ENCODE measurements around the gene MAEL.
"Not testable (repeated sequence)": the region's sequence is repeated elsewhere in the genome, so short reads cannot be mapped to it uniquely, and the experiment has no call there.

Gene MAEL

DNA sequence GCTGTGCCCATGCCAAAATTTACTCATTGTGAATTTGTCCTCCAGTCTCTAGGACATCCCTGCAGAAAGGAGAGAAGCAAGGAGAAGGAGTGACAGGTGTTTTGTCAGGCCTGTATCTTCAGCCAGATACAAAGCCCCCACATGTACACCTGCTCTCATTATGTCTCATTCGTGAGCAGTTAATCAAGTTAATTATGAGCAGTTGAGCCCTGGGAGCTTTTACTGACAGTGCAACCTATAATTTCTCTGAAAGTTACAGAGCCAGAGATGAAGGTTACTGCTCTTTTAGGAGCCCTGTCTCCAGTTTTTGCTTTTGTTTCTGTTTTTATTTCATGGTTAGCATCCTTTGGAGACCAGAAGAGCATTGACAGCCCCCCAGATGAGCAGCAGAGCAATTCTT, 8.7 kb upstream of the MAEL start:
- DNase-seq: no peak

GRCh38 chr1:166980818-166981217, 8.3 kb upstream of the MAEL start:
- DNase-seq: no peak

DNA sequence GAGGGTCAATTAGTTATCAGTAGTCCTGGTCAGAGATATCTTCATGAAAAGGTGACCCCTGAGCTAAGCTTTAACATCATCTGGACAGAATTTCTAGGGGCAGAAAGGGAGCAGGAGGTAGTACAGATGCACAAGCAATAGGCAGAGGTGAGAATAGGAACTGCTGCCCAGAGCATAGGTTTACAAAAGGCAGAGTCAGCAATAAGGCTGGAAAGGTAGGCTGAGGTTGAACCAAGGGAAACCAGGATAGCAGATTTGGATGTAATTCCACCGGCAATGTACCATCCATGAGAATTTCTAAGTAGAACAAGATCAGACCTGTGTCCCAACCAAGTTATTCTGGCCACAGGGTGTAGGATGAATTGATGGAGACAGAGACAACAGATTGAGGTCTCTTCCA, 7.5 kb upstream of the MAEL start:
- no peak for DNase-seq

GRCh38 chr1:166999075-166999474, 10.0 kb downstream of the MAEL start:
- no peak for DNase-seq

DNA sequence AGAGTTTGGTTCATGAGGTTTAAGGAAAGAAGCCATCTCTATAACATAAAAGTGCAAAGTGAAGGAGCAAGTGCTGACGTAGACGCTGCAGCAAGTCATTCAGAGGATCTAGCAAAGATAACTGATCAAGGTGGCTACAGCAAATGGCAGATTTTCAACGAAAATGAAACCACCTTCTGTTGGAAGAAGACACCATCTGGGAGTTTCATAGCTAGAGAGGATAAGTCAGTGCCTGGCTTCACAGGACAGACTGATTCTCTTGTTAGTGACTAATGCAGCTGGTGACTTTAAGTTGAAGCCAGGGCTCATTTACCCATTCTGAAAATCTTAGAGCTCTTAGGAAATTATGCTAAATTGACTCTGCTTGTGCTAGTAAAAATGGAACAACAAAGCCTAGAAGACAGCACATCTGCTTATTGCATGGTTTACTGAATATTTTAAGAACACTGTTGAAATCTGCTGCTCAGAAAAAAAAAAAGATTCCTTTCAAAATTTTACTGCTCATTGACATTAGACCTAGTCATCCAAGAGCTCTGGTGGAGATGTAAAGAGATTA, 10.5 kb downstream of the MAEL start:
- no peak for DNase-seq

DNA sequence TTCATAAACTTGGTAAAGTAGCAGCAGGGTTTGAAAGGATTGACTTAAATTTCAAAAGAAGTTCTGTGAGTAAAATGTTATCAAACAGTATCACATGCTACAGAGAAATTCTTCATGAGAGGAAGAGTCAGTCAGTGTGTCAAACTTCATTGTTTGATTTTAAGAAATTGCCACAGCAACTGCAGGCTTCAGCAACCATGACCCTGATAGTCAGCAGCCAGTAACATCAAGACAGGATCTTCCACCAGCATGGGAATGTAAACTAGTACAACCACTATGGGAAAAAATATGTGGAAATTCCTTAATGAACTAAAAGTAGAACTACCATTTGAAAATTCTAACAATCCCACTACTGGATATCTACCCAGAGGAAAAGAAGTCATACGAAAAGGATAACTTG, 11.5 kb downstream of the MAEL start:
- no peak for DNase-seq

- DNase-seq: no peak
Observed at GRCh38 chr1:167002354-167002753, 13.3 kb downstream of the MAEL start.

GRCh38 chr1:167003711-167004110, 14.6 kb downstream of the MAEL start:
- no peak for DNase-seq

DNA sequence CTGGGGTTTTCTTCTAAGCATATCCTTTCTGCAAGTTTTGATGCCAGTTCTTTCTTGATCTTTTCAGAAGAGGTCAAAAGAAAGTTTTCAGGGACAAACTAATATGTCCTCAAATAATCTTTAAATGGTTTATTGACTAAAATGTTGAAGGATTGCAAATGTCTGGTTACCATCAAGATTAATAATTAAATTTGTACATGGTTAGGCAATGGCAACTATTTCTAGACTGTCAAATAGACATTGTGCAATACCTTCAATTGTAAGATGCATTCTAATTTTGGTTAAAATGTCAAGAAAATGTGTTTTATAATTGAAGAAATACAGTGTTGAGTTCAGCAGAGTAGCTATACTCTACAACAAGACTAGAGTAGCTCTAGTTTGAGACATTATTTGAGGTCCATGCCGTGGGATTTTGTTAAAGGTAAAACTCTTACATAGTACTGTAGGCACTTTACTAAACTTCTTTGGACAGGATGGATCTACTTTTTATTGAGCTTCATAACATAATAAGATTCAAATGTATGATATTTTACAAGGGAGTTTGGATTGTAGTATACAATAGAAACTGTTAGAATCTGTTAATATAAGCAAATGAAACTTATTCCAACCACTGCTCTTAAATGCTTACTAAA, 22.6 kb downstream of the MAEL start:
- no peak for DNase-seq

- DNase-seq: no peak
Observed at GRCh38 chr1:167012570-167012969, 23.5 kb downstream of the MAEL start.

GRCh38 chr1:167013108-167013929, 24.2 kb downstream of the MAEL start:
- DNase-seq: no peak

DNA sequence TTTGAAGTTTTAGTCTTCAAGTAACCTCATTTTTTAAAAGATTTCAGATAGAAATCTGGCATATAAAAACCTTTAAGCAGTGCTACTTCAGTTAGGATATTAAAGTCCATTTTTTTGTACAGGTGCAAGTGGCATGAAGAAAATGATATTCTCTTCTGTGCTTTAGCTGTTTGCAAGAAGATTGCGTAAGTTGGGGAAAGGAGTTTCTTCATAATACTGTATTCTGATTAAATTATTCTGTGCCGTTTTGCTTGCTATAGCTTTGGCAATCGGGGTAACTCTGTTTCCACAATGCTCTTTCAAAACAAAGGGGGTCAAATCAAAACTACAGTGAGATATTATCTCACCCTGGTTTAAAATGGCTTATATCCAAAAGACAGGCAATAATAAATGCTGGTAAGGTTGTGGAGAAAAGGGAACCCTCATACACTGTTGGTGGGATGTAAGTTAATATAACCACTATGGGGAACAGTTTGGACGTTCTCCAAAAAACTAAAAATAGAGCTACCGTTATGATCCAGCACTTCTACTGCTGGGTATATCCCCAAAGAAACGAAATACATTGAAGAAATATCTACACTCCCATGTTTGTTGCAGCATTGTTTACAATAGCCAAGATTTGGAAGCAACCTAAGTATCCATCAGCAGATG, 27.1 kb downstream of the MAEL start:
- peak; percentile 55 for DNase-seq

- DNase-seq: no peak
Observed at GRCh38 chr1:167022384-167022783, 33.3 kb downstream of the MAEL start.

DNA sequence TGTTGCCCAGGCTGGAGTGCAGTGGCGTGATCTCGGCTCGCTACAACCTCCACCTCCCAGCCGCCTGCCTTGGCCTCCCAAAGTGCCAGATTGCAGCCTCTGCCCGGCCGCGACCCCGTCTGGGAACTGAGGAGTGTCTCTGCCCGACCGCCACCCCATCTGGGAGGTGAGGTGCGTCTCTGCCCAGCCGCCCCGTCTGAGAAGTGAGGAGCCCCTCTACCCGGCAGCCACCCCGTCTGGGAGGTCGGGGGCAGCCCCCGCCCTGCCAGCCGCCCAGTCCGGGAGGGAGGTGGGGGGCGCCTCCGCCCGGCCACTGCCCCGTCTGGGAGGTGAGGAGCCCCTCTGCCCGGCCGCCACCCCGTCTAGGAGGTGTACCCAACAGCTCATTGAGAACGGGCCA, 40.5 kb downstream of the MAEL start:
- DNase-seq: not testable (repeated sequence)

DNA sequence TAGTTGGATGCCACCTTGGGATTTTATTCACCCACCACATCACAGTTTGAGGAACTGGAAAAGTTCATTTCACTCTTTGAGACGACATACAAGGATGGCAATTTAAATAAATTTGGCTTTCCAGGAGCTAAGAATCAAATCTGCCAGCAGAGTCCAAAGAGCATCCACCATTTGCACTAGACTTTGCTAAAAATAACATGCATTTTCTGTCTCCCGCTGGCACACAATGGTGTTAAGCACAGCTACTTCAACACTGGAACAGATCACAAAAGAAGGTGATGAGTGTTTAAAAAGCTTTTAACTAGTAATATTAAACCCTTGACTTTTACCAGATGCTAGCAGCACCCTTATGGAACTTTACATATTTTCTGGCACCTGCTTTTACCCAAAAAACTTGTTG, 44.6 kb downstream of the MAEL start:
- no peak for DNase-seq

GRCh38 chr1:167043752-167044488, 54.8 kb downstream of the MAEL start:
- DNase-seq: peak; percentile 82

DNA sequence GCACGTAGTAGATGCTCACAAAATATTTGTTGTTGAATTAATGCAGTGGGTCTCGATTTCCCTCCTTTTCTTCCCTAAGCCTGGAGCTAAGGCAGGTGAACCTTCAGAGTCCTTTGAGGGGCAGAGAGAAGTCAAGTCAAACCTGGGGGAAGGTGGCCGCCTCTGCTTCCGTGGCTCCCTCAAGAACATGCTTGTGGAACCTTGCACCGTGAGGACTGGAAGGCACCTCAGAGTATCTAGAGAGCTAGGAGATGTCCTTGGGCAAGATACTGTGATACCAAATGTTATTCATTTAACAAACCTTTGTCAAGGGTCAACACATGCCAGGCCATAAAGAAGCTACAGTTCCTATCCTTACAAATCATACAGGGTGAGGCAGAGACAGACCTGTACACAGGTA, 62.8 kb downstream of the MAEL start:
- no peak for DNase-seq

DNA sequence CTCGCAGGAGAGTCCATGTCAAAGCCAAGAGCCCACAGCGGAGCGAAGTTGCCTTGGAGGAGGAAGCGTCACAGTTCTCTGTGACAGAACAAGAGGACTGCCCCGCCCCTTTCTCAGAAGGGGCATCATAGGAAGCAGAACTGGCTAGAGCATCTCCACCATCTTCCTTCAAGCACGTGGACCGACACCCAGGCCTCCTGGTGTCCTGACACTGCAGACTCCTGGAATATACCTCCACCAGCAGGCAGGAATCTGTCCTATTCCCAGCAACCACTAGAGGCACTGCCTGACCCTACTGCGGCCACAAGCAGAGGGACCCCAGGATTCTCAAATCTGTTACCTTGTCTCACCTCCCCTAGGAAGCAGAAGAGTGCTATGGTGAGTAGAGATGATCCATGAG, 63.3 kb downstream of the MAEL start:
- DNase-seq: peak; percentile 20

GRCh38 chr1:167054531-167054930, 65.5 kb downstream of the MAEL start:
- DNase-seq: no peak

DNA sequence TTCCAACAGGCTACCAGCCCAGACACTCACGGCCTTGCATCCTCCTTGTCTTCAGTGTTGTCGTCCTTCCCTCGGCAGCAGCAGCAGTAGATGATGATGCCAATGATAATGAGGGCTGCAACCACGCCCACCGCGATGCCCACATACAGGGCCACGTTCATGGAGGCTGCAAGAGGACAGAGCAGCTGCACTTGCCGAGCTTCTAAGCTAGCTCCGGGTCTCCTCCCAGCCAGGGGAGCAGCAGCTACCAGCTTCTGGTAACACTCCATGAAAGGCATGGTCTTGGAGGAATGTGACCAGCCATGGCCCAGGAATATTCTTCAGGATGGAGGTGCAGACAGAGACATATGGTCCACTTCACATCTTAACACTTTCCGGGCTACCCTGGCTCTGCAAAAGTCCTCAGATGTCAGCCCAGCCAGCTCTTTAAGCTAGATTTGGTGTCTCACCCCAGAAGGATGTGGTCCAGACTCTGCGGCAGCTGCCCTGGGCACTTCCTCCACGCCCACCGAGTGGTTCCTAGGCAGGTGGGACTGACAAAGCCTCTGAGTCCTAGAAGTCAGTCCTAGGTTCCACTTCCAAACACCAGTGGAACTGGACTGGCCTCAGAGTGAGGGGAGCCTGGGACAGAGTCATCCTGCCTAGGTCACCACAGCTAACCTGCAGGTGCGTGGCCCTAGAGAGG, 66.0 kb downstream of the MAEL start:
- no peak for DNase-seq

DNA sequence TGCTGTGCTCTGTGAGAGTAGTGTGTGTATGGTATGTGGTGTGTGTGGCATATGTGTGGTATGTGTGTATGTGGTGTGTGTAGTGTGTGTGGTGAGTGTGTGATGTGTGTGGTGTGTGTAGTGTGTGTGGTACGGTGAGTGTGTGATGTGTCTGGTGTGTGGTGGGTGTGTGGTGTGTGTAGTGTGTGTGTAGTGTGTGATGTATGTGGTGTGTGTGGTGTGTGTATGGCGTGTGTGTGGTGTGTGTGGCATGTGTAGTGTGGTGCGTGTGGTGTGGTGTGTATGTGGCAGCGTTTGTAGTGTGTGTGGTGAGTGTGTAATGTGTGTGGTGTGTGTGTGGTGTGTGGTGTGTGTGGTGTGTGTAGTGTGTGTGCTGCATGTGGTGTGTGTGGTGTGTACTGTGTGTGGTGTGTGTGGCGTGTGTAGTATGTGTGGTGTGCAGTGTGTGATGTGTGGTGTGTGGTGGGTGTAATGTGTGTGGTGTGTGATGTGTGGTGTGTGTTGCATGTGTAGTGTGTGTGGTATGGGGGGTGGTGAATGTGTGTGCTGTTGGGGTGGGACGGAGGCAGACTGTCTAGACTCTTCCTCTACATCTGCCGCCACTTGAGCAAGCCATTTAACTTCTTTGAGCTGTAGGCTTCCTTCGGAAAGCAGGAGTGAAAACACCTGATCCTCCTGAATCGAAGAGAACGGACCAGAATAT, 67.6 kb downstream of the MAEL start:
- DNase-seq: peak; percentile 41

GRCh38 chr1:167057241-167057688, 68.2 kb downstream of the MAEL start:
- peak; percentile 84 for DNase-seq

Data from hematopoietic multipotent progenitor cell treated with erythropoietin and hydrocortisone succinate and interleukin-3 and kit ligand, for 4 days (in vitro differentiated cells).